HG03520 (cell line): Measurements from ENCODE around the gene NUP43.
"Not testable (repeated sequence)": the region's sequence is repeated elsewhere in the genome, so short reads cannot be mapped to it uniquely, and the experiment has no call there.

Experiments used
- ATAC-seq: cut with Tn5 transposase; IDR thresholded peaks from one replicate; pipeline ENCODE4 v1.9.1; 2021; ENCODE audit warnings: mild to moderate bottlenecking, moderate library complexity; ENCODE audit not compliant: unreplicated experiment

NUP43 gene

GRCh38 chr6:149746147-149746946 lies at the start of gene NUP43:
NUP43 (minus strand) TSS chr6:149746529; CDS start chr6:149746495, 34 bp downstream.
- peak; percentile 50 for ATAC-seq

GRCh38 chr6:149783551-149783950 lies 37.2 kb upstream of the NUP43 start:
- ATAC-seq = no peak

- no peak for ATAC-seq
These were observed 36.0 kb upstream of the NUP43 start for GRCh38 chr6:149782337-149782736.

GRCh38 chr6:149781715-149782114 lies 35.4 kb upstream of the NUP43 start:
- ATAC-seq = no peak

- no peak for ATAC-seq
These were observed 33.3 kb upstream of the NUP43 start for GRCh38 chr6:149779644-149779963.

- no peak for ATAC-seq
These were observed 31.3 kb upstream of the NUP43 start for GRCh38 chr6:149777624-149778023.

GRCh38 chr6:149771925-149772324 lies 25.6 kb upstream of the NUP43 start:
- ATAC-seq = no peak

- no peak for ATAC-seq
These were observed 24.9 kb upstream of the NUP43 start for GRCh38 chr6:149771185-149771584.

- no peak for ATAC-seq
These were observed 23.3 kb upstream of the NUP43 start for GRCh38 chr6:149769676-149770075.

- ATAC-seq = no peak
These were observed 19.9 kb upstream of the NUP43 start for GRCh38 chr6:149766156-149766769.

GRCh38 chr6:149763866-149764265 lies 17.5 kb upstream of the NUP43 start:
- ATAC-seq = no peak

GRCh38 chr6:149761438-149761837 lies 15.1 kb upstream of the NUP43 start:
- ATAC-seq = peak; percentile 98

GRCh38 chr6:149756261-149756636 lies 9.9 kb upstream of the NUP43 start:
- ATAC-seq = no peak

GRCh38 chr6:149755300-149756260 lies 9.3 kb upstream of the NUP43 start:
- ATAC-seq = no peak

GRCh38 chr6:149754548-149754947 lies 8.2 kb upstream of the NUP43 start:
- no peak for ATAC-seq

GRCh38 chr6:149753374-149753637 lies 7.0 kb upstream of the NUP43 start:
- ATAC-seq = not testable (repeated sequence)

GRCh38 chr6:149752600-149753373 lies 6.5 kb upstream of the NUP43 start:
- ATAC-seq = no peak

GRCh38 chr6:149751920-149752319 lies 5.6 kb upstream of the NUP43 start:
- not testable (repeated sequence) for ATAC-seq

GRCh38 chr6:149751239-149751638 lies 4.9 kb upstream of the NUP43 start:
- no peak for ATAC-seq

- peak; percentile 19 for ATAC-seq
These were observed 3.8 kb upstream of the NUP43 start for GRCh38 chr6:149750136-149750609.

GRCh38 chr6:149749594-149750135 lies 3.3 kb upstream of the NUP43 start, which contains the start of gene PCMT1:
PCMT1 (plus strand) TSS chr6:149749741; CDS start chr6:149749902, 161 bp downstream.
- peak; percentile 81 for ATAC-seq
